RCC 7860 (cell line): Measurements from ENCODE around the gene OAT.

Experiments used
- DNase-seq: peaks from one replicate; pipeline ENCODE4 v3.0.0-alpha.2; 2015; ENCODE audit warnings: low spot score
- FAIRE-seq: peaks from 2 replicates; lab custom pipeline; 2012; peaks lifted over from hg19 to GRCh38; lab: Jason Lieb, UNC

Gene OAT

GRCh38 chr10:124407456-124407855 lies 11.3 kb downstream of the OAT start:
- no peak for FAIRE-seq
- DNase-seq = no peak

DNA sequence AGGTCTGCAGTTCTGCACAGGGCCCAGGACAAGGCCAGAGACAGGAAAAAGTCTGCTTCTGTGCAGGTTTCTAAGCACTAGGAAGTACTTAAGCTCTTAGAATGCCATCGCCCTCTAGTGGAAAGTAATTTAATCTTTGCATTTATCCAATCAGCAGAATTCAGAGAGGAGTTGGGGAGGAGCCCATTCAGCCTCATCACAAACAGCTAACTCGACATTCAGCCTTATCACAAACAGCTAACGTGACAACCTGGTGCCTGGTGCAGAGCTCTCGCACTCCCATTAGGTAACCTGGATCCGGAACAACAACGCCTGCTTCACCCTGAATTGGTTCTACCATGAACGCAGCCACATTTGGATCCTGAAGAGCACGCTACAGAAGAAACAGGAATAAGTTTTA lies 15.2 kb downstream of the OAT start:
- FAIRE-seq (peak; percentile 71), DNase-seq (peak; percentile 61)

DNA sequence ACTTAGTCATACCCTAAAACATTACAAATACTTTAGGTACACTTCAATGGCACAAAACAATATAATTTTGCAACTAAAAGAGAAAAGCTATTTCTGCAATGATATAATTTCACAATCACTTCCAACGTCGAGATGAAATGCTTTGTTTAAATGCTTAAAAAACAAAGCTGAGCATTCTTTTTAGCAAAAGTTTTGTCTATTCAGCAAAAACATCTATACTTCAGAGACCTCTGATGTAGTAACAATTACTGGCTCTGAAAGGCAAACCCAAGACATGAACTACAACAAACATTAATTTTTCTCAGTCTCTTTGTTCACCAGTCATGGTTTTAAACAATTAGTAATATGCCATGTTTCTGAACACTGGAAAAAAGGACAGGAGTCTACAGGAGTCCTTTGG lies 16.4 kb downstream of the OAT start:
- DNase-seq (no peak), FAIRE-seq (no peak)

- DNase-seq = no peak
- no peak for FAIRE-seq
Measured at GRCh38 chr10:124401633-124402032, 17.1 kb downstream of the OAT start.

GRCh38 chr10:124394583-124394982 lies 24.1 kb downstream of the OAT start:
- DNase-seq (no peak), FAIRE-seq (no peak)

DNA sequence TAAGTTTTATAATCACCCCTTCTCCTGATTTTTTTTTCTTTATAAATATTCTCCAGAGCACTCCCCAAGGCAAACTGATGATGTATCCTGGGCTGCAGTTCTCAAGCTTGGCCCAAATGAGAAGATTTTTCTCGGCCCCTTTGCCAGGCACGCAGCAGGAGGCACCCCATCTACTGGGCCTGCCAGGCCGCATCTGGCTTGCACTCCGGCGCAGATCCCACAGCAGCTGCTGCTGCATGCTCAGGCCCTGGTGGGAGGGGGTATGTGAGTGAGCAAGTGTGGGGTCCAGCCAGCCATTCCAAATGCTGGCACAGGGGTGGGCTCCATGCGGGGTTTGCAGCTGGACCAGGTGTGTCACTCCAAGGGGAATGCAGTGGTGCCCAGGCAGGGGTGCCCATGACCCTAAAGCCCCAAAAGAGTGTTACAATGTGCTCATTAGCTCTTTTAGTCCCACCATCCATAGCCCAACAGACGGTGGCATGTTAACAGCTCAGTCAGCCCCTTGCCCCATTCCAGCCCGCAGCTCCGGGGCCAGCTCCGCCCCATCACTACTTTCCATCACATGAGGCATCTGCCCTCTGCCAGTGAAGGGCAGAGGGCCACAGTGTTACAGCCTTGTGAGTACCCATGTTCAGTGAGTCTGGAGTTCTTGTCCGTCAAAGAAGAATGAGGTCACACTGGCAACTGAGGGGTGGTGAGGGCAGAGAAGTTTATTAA lies 25.9 kb downstream of the OAT start:
- DNase-seq (no peak), FAIRE-seq (no peak)

GRCh38 chr10:124390471-124391187 lies 28.1 kb downstream of the OAT start:
- DNase-seq = no peak
- FAIRE-seq = no peak

GRCh38 chr10:124389613-124390361 lies 28.9 kb downstream of the OAT start:
- FAIRE-seq (no peak), DNase-seq (no peak)

DNA sequence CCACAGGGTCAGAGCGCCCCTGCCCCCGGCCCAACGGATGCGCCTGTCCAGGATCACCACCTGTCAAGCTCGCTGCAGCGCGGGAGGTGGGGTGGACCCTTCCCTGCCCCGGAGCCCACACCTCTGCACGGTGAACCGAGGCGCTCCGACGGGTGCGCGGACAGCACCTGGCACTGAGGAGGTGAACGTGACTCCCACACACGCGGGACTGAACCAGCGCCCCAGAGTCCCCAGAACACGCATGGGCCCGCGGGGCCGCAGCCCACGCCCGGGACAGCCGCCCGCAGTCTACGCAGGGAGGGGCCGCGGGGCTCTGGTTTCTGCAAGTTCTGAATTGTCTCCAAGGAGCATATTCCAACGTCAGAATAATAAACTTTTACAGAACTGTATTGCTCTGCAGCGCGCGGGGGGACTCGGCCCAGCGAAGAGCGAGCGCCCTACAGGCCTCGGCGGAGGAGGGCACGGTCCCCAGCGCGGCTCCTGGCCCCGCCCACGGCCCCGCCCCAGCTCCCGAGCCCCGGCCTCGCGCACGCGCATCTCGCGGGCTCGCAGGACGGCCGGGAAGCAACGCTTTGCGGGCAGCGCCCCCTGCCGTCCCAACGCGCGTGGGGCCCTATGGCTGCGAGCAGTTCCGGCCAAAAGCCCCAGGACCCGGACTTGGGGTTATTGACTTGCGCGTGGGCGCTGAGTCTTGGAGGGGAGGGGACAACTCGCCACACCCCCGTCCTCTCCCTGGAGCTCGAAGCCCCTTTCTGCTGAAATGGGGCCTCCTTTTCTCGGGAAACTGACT lies 29.7 kb downstream of the OAT start:
- no peak for FAIRE-seq
- peak; percentile 60 for DNase-seq

DNA sequence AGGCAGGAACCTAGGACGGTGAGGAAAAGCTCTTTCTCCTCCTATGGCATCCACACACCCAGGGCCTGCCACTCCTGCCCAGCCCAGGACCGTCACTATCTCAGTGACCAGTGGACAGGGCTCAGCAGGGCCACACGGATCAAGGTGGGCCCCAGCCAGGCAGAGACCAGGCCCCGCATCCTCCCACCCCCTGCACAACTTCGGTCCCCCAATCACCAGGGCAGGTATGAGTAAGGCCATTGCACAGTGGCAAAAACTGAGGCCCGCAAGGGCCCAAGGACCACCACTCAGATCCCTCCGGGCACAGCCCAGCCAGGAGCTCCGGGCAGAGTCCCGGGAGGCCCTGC lies 30.3 kb downstream of the OAT start:
- no peak for DNase-seq
- FAIRE-seq = no peak

- FAIRE-seq = no peak
Measured at GRCh38 chr10:124387078-124387874, 31.4 kb downstream of the OAT start.

DNA sequence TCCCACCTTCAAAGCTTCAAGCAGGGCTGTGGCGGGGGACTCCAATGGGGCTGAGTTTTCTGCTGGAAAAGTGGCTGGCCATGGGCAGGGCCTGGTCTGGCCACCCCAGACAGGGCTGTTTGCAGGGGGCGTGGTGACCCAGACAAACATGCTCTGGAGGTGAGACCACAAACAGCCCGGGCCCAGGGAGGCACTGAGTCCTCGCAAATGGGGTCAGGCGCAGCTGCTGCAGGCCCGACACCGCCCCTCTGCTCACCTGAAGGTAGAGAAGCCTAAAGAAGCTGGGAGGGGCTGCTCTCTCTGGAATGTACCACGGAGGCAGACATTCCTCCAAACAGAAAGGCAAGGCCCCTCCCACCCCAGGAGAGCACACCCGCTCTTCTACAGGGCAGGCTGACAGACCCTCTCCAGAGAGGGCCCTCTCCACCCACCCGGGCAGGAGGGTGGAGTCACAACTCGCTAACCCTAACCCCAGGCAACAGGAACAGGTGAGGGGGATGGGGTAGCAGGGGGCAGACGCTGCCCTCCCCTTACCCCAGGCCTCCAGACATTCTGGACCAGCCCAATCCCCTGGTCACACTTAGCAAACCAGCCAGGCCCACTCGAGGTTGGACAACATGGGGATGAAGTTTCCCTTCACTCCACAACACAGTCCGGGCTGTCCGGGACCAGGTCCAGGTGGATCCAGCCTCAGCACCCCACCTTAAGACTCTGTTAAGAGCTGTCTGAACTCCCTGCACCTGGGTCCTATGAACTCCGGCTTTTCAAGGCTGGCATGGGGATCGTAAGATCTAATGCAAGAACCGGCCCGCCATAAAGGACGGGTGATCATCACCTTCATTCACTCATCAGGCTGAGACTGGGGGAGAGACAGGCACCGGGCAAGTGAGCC lies 32.3 kb downstream of the OAT start:
- no peak for FAIRE-seq
- DNase-seq = no peak

More at GRCh38 chr10:124387078-124387874, 31.4 kb downstream of the OAT start:
- DNase-seq = no peak

- DNase-seq = no peak
- no peak for FAIRE-seq
Measured at GRCh38 chr10:124385627-124386185, 33.0 kb downstream of the OAT start.

DNA sequence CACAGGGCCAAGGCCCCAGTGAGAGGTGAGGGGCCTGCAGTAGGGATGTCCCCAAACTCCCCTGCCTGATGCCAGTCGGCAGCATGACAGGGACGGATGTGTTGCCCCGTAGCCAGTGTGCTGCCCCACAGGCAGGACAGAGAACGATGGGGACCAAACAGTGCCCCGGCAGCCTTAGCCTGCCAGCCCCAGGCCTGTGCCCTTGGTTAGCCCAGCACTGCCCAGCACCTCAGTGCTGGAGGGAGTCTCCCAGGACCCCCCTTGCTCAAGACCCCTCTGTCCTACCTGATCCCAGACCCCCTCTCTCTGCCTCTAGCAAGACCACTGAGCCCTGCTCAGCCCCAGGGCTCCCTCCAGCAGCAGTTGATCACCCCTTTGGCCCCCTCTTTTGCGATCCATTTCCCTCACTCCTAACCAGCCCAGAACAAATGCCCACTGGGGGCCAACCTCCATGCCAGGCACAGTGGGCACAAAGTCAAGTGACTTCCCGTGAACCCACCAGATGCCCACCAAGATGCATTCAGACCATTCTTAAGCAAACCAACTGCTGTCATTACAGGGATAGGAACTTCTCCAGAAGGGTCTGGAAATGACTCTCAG lies 34.0 kb downstream of the OAT start:
- no peak for FAIRE-seq
- DNase-seq = no peak

GRCh38 chr10:124384172-124384571 lies 34.6 kb downstream of the OAT start:
- DNase-seq = no peak
- no peak for FAIRE-seq

DNA sequence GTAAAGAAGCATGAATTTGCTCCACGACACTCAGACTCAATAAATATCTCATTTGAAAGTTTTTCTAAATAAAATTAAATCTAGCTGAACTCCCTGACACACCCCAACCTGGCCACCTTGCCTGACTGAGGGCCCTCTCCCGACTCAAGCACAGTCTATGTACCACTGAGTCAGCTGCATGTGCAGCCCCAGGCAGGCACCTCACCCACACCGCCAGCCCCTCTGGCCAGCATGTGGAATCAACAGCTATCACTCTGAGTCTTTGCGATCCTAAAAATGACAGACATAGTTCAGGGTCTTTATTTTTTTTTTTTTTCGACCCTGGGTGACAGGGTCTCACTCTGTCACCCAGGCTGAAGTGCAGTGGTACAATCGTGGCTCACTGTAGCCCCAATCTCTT lies 35.2 kb downstream of the OAT start:
- DNase-seq (no peak), FAIRE-seq (no peak)

GRCh38 chr10:124381011-124381611 lies 37.6 kb downstream of the OAT start:
- DNase-seq (peak; percentile 13), FAIRE-seq (no peak)
